ENCODE results near the gene ZNF568. TPM values are rescaled to one million over a fixed set of nuclear protein-coding genes. Genes with fewer than 3 reads are reported as not detected.

Gene ZNF568
- total RNA-seq, 2 donors from 2014 or later: 6.7 to 10.1 TPM

Other genes with a start within 250 kb of the ZNF568 start
- 1 to 10 TPM; 3.2 to 7.4 TPM for gene ZNF461, start 249.5 kb upstream of the ZNF568 start, total RNA-seq
- gene ZNF567, start 228.7 kb upstream of the ZNF568 start, total RNA-seq: 1 to 10 TPM; 4.3 to 8.6 TPM
- gene ZNF850, start 143.5 kb upstream of the ZNF568 start, total RNA-seq: 10 to 100 TPM in 1 of 2 donors, 1 to 10 TPM in 1; 4.7 to 13.9 TPM
- 10 to 100 TPM in 1 of 2 donors, 1 to 10 TPM in 1; 5.6 to 11.8 TPM for gene ZNF790, start 77.9 kb upstream of the ZNF568 start, total RNA-seq
- 10 to 100 TPM in 1 of 2 donors, 1 to 10 TPM in 1; 5.0 to 14.9 TPM for gene ZNF345, start 65.5 kb upstream of the ZNF568 start, total RNA-seq
- gene ZNF829, start within 50 bp of the ZNF568 start, total RNA-seq: 1 to 10 TPM; 4.5 to 5.3 TPM
- gene ZNF420, start 162.1 kb downstream of the ZNF568 start, total RNA-seq: 1 to 10 TPM; 7.5 to 9.0 TPM

Data from activated T-helper 17 cell treated with anti-CD3 and anti-CD28 coated beads, Interleukin-2, amount 50 U/mL, for 72 hours (primary cell).